Cardiac ventricle fibroblast (primary cell): ENCODE measurements around the gene CIITA. TPM values are rescaled to one million over a fixed set of nuclear protein-coding genes. Genes with fewer than 3 reads are reported as not detected.

Experiments
- total RNA-seq: library from RNA; depleted of rRNA; stranded (reverse); fragments of >200 nt; gene quantifications from 2 replicates; pipeline ENCODE4 v1.2.3, GENCODE V29; 2015

Gene CIITA, protein sequence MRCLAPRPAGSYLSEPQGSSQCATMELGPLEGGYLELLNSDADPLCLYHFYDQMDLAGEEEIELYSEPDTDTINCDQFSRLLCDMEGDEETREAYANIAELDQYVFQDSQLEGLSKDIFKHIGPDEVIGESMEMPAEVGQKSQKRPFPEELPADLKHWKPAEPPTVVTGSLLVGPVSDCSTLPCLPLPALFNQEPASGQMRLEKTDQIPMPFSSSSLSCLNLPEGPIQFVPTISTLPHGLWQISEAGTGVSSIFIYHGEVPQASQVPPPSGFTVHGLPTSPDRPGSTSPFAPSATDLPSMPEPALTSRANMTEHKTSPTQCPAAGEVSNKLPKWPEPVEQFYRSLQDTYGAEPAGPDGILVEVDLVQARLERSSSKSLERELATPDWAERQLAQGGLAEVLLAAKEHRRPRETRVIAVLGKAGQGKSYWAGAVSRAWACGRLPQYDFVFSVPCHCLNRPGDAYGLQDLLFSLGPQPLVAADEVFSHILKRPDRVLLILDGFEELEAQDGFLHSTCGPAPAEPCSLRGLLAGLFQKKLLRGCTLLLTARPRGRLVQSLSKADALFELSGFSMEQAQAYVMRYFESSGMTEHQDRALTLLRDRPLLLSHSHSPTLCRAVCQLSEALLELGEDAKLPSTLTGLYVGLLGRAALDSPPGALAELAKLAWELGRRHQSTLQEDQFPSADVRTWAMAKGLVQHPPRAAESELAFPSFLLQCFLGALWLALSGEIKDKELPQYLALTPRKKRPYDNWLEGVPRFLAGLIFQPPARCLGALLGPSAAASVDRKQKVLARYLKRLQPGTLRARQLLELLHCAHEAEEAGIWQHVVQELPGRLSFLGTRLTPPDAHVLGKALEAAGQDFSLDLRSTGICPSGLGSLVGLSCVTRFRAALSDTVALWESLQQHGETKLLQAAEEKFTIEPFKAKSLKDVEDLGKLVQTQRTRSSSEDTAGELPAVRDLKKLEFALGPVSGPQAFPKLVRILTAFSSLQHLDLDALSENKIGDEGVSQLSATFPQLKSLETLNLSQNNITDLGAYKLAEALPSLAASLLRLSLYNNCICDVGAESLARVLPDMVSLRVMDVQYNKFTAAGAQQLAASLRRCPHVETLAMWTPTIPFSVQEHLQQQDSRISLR
- total RNA-seq = 0.19 and 1.9 TPM in 2 replicates

DNA sequence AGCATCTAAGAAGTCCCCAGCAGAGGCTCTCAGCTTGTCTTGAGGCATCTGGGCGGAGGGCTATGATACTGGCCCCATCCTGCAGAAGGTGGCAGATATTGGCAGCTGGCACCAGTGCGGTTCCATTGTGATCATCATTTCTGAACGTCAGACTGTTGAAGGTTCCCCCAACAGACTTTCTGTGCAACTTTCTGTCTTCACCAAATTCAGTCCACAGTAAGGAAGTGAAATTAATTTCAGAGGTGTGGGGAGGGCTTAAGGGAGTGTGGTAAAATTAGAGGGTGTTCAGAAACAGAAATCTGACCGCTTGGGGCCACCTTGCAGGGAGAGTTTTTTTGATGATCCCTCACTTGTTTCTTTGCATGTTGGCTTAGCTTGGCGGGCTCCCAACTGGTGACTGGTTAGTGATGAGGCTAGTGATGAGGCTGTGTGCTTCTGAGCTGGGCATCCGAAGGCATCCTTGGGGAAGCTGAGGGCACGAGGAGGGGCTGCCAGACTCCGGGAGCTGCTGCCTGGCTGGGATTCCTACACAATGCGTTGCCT, at the start of gene CIITA:
Gene CIITA (plus strand): TSS at position 404 of the 543 bp plus-strand sequence. CDS start 129 bp downstream, at position 533.

GRCh38 chr16:10942352-10943063, 65.5 kb downstream of the CIITA start, which contains the start of gene DEXI:
DEXI (minus strand) TSS chr16:10942468; CDS start chr16:10942005, 463 bp downstream.

GRCh38 chr16:10944249-10945064, 67.5 kb downstream of the CIITA start, which contains the start of gene CLEC16A:
CLEC16A (plus strand) TSS chr16:10944564; CDS start chr16:10944718, 154 bp downstream.

Other genes starting within 250 kb of the CIITA start
- not detected in 2 replicates for gene TEKT5, start 182.3 kb upstream of the CIITA start, total RNA-seq
- 15.3 and 18.6 TPM in 2 replicates for gene NUBP1, start 133.4 kb upstream of the CIITA start, total RNA-seq
- gene TVP23A, start 58.4 kb upstream of the CIITA start, total RNA-seq = 1.2 TPM in 1 of 2 replicates, not detected in the other
- 80.1 and 90.1 TPM in 2 replicates for gene DEXI, start 65.3 kb downstream of the CIITA start, total RNA-seq
- 13.2 and 19.4 TPM in 2 replicates for gene CLEC16A, start 67.4 kb downstream of the CIITA start, total RNA-seq